Fibroblast of lung (primary cell): Measurements from ENCODE around the gene LYAR.

Experiments
- EZH2 ChIP-seq: IDR thresholded peaks from 2 replicates; pipeline ENCODE4 v1.5.1; 2012; ENCODE audit warnings: low read length, control low read depth, mild to moderate bottlenecking; ENCODE audit errors: missing control alignments
- TF ChIP-seq, protein P1 (sequence below), 2 donors: IDR thresholded peaks in 1 of 2; conservative IDR thresholded peaks in 1 of 2; 1 replicate in 1 of 2; 2 replicates in 1 of 2; pipeline ENCODE4 v1.5.1; 2011 to 2012; ENCODE audit warnings: low read length in 2 of 2, control low read depth in 1 of 2, inconsistent platforms in 1 of 2, low read depth in 1 of 2, mild to moderate bottlenecking in 1 of 2

DNA sequence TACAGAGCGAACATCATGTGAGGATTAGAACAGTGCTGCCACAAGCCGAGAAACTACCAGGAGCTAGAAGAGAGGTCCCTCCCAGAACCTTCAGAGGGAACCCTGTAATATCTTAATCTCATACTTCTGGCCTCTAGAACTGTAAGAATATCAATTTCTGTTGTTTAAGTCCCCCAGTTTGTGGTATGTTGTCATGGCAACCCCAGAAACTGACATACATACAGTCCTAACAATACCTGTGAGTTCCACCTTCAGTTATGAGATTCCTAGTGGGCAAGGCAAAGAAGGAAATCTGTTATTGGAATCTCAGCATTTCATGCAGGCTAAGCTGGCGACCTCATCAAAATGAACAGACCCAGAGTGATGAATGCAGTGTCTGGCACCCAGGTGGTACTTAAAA, 42.6 kb upstream of the LYAR start:
- TF ChIP-seq, protein P1, sequence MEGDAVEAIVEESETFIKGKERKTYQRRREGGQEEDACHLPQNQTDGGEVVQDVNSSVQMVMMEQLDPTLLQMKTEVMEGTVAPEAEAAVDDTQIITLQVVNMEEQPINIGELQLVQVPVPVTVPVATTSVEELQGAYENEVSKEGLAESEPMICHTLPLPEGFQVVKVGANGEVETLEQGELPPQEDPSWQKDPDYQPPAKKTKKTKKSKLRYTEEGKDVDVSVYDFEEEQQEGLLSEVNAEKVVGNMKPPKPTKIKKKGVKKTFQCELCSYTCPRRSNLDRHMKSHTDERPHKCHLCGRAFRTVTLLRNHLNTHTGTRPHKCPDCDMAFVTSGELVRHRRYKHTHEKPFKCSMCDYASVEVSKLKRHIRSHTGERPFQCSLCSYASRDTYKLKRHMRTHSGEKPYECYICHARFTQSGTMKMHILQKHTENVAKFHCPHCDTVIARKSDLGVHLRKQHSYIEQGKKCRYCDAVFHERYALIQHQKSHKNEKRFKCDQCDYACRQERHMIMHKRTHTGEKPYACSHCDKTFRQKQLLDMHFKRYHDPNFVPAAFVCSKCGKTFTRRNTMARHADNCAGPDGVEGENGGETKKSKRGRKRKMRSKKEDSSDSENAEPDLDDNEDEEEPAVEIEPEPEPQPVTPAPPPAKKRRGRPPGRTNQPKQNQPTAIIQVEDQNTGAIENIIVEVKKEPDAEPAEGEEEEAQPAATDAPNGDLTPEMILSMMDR (conservative IDR thresholded peaks at IDR 0.05 in 1 of 2, IDR thresholded peaks at IDR 0.05 in 1 of 2; ENCODE audit: low read depth in 1 of 2, low read length in 2 of 2): no peak
- TF ChIP-seq EZH2: no peak
